Left lung (tissue), 10 donors: ENCODE data around the gene TNNI3. TPM values are rescaled to one million over a fixed set of nuclear protein-coding genes. Genes with fewer than 3 reads are reported as not detected.
"Not testable (repeated sequence)": the region's sequence is repeated elsewhere in the genome, so short reads cannot be mapped to it uniquely, and the experiment has no call there.

ENCODE experiments used
- ATAC-seq: fragments of 200-7000 bp; cut with Tn5 transposase; one replicate; pipeline ENCODE4 v1.9.1; 2020; ENCODE audit warnings: moderate library complexity
- DNase-seq, 4 donors: peaks; one replicate each; pipeline ENCODE4 v3.0.0-alpha.2; 2013 to 2020
- H3K27ac ChIP-seq, 2 donors: fragments of 200-600 bp; sonication (generic) in 1 of 2; one replicate each; pipeline versions ENCODE4 v1.5.0 to v1.8.0; 2020 to 2021
- H3K27me3 ChIP-seq, 2 donors: fragments of 200-600 bp; sonication (generic) in 1 of 2; one replicate each; pipeline versions ENCODE4 v1.5.0 to v1.8.0; 2020 to 2021
- H3K36me3 ChIP-seq, 2 donors: fragments of 200-600 bp; sonication (generic) in 1 of 2; one replicate each; pipeline versions ENCODE4 v1.5.0 to v1.8.0; 2020 to 2021
- H3K4me1 ChIP-seq, 2 donors: fragments of 200-600 bp; one replicate each; pipeline ENCODE4 v1.8.0; 2021
- H3K4me3 ChIP-seq, 2 donors: fragments of 200-600 bp; sonication (generic) in 1 of 2; one replicate each; pipeline versions ENCODE4 v1.5.0 to v1.8.0; 2020 to 2021; ENCODE audit warnings: mild to moderate bottlenecking in 1 of 2
- H3K9me3 ChIP-seq, 2 donors: fragments of 200-600 bp; sonication (generic) in 1 of 2; one replicate each; pipeline versions ENCODE4 v1.5.0 to v1.8.0; 2020 to 2021
- intact Hi-C, 2 donors: fragments of 100-400 bp; cut with DNase I; formaldehyde crosslinking; loops; one replicate each; pipeline versions ENCODE4 v1.11.2 to v1.14.2; 2022
- polyA plus RNA-seq, 6 donors: library from polyadenylated mRNA; unstranded; fragments of 120-200 nt; gene quantifications; one replicate each; pipeline ENCODE4 v1.2.1, GENCODE V29; 2013; ENCODE audit not compliant: insufficient read length in 6 of 6
- total RNA-seq, 2 donors: library from RNA; stranded (reverse); fragmentation: NEBNext Ultra II Directional; extraction: Animal tissue kit (Norgen Biotek cat#: 25700); gene quantifications; one replicate each; pipeline ENCODE4 v1.2.1, GENCODE V29; 2021
- TF ChIP-seq, protein P1 (sequence below), 2 donors: fragments of 200-600 bp; sonication (generic) in 1 of 2; IDR thresholded peaks; one replicate each; pipeline versions ENCODE4 v1.5.0 to v1.8.0; 2021; ENCODE audit warnings: antibody characterized with exemption in 2 of 2
- donor health status: DM: no; HTN: yes; CAD: no.
- donor health status: DM: no; HTN: no; CAD: no.

The TNNI3 gene
- total and polyA plus RNA-seq, 8 donors, result 0.75 to 1.6 (median 0.98) TPM; not detected in 1

GRCh38 chr19:55112246-55112776 lies 45.2 kb downstream of the TNNI3 start:
- Histone ChIP-seq H3K27ac (peak overlapping the region in 1 of 2 donors; percentile 81), H3K36me3 (peaks cover 0 to 43% of the 10 kb centered on the region in 2 donors)

DNA sequence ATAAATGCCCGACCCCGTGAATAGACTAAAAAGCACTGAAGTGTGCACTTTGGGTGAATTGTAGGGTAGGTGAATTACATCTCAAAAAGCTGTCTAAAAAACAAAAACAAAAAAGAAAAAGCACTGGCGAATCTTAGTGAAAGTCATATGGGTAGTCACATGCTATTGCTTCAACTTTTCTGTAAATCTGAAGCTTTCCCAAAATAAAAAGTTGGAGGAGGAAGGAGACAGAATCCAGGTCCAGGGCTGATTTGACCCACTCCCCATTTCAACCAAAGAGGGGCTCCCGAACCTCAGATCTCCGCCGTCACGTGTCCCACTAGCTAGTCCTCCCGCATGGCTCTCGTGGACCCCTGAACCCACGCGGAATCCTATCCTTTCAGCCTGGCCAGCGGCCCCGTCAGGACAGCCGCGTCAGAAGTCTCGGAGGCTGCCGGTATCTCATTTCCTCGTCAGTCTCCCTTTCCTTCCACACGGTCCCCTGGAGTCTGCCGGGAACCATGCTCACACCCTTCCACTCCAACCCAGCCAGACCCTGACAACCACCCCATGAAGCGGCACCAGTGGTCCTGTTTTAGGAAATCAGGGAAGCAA lies 46.2 kb downstream of the TNNI3 start:
- no peak for DNase-seq

More at GRCh38 chr19:55112246-55112776, 45.2 kb downstream of the TNNI3 start:
- intact Hi-C loops, result no loop called here
- ATAC-seq (no peak), DNase-seq (no peak)
- TF ChIP-seq, protein P1, sequence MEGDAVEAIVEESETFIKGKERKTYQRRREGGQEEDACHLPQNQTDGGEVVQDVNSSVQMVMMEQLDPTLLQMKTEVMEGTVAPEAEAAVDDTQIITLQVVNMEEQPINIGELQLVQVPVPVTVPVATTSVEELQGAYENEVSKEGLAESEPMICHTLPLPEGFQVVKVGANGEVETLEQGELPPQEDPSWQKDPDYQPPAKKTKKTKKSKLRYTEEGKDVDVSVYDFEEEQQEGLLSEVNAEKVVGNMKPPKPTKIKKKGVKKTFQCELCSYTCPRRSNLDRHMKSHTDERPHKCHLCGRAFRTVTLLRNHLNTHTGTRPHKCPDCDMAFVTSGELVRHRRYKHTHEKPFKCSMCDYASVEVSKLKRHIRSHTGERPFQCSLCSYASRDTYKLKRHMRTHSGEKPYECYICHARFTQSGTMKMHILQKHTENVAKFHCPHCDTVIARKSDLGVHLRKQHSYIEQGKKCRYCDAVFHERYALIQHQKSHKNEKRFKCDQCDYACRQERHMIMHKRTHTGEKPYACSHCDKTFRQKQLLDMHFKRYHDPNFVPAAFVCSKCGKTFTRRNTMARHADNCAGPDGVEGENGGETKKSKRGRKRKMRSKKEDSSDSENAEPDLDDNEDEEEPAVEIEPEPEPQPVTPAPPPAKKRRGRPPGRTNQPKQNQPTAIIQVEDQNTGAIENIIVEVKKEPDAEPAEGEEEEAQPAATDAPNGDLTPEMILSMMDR (IDR thresholded peaks at IDR 0.05), result no peak
- Histone ChIP-seq H3K9me3 (no peaks in the 10 kb centered on the region), H3K27me3 (no peaks in the 10 kb centered on the region), H3K4me3 (no peak overlapping the region), H3K4me1 (peaks cover 16 to 40% of the 10 kb centered on the region in 2 donors)

DNA sequence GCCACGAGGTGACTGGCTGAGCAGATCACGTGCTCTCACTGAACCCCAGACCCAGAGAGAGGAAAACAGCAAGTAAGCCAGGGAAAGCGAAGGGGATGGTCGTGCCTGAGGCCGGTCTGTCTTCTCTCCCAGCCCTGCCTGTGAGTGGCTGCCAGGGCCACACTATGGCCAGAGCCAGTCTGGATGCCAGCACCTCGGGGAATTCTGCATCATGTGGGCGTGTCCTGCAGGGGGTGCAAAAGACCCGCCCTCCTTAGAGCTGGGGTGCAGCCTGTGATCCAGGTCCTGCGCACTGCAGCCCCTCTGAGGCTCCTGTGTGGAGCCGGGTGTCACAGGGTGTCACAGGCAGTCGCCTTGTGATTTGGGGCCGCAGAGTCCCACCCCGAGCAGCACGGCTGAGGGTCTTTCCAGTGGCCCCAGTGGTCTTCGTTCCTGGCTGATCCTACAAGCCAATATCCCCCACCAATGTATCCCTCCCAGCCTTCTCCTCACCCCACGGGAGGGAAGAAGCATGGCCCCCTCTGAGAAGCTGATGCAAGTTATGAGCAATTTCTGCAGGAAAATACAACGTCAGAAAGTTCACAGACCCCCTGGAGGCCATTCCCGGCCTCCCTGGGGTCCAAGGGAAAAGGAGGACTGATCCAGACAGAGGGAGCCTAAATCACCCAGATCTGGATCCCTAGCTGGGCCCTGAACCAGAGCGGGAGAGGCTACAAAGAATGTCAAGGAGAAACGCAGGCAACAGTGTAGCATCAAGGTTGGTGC lies 47.8 kb downstream of the TNNI3 start:
- no peak overlapping the region for H3K27ac ChIP-seq
- DNase-seq (no peak), ATAC-seq (no peak)
- peaks cover 6 to 22% of the 10 kb centered on the region in 2 donors for H3K4me1 ChIP-seq
- H3K36me3 ChIP-seq, result peaks cover 0 to 63% of the 10 kb centered on the region in 2 donors
- no peaks in the 10 kb centered on the region for H3K27me3 ChIP-seq
- H3K4me3 ChIP-seq, result no peak overlapping the region
- TF ChIP-seq, protein P1 (IDR thresholded peaks at IDR 0.05), result no peak
- intact Hi-C loops, result no loop called here
- no peaks in the 10 kb centered on the region for H3K9me3 ChIP-seq

More for the DNA sequence above, 46.2 kb downstream of the TNNI3 start:
- no peak for ATAC-seq
- Histone ChIP-seq H3K27ac (no peak overlapping the region), H3K4me1 (peaks cover 16 to 38% of the 10 kb centered on the region in 2 donors), H3K9me3 (no peaks in the 10 kb centered on the region), H3K36me3 (peaks cover 0 to 53% of the 10 kb centered on the region in 2 donors), H3K27me3 (no peaks in the 10 kb centered on the region), H3K4me3 (no peak overlapping the region)
- intact Hi-C loops, result no loop called here
- TF ChIP-seq, protein P1 (IDR thresholded peaks at IDR 0.05), result no peak

DNA sequence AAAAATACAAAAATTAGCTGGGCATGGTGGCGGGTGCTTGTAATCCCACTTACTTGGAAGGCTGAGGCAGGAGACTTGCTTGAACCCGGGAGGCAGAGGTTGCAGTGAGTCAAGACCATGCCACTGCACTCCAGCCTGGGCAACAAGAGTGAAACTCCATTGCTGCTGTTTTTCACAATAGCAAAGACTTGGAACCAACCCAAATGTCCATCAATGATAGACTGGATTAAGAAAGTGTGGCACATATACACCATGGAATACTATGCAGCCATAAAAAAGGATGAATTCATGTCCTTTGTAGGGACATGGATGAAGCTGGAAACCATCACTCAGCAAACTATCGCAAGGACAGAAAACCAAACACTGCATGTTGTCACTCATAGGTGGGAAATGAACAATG lies 50.3 kb downstream of the TNNI3 start:
- DNase-seq, intact Hi-C loops: not testable (repeated sequence)
- peaks cover 0 to 70% of the 10 kb centered on the region in 2 donors for H3K36me3 ChIP-seq

GRCh38 chr19:55106591-55106990 lies 50.9 kb downstream of the TNNI3 start:
- H3K4me1 ChIP-seq, result no peaks in the 10 kb centered on the region
- no peaks in the 10 kb centered on the region for H3K27me3 ChIP-seq
- TF ChIP-seq, protein P1 (IDR thresholded peaks at IDR 0.05), result no peak
- H3K27ac ChIP-seq, result no peak overlapping the region
- DNase-seq, result no peak
- H3K36me3 ChIP-seq, result peaks cover 0 to 70% of the 10 kb centered on the region in 2 donors
- no peaks in the 10 kb centered on the region for H3K9me3 ChIP-seq
- no peak overlapping the region for H3K4me3 ChIP-seq
- intact Hi-C loops, result no loop called here
- ATAC-seq, result no peak

More for the DNA sequence above, 50.3 kb downstream of the TNNI3 start:
- H3K9me3 ChIP-seq, H3K27me3 ChIP-seq, H3K4me1 ChIP-seq, H3K27ac ChIP-seq, ATAC-seq, H3K4me3 ChIP-seq: not testable (repeated sequence)
